Fibroblast of peridontal ligament (primary cell): Measurements from ENCODE around the gene IRF6.

Experiments
- DNase-seq: peaks from one replicate; pipeline ENCODE4 v3.0.0-alpha.2; 2010; ENCODE audit errors: extremely low read depth

IRF6 gene

GRCh38 chr1:209805875-209806760, at the start of gene IRF6:
Gene IRF6, minus strand, starts transcription at chr1:209806142. Its CDS starts 4,729 bp downstream, at chr1:209801413.
- DNase-seq: peak; percentile 56

GRCh38 chr1:209855623-209856022, 49.7 kb upstream of the IRF6 start:
- no peak for DNase-seq

GRCh38 chr1:209855006-209855405, 49.1 kb upstream of the IRF6 start:
- DNase-seq: no peak

- DNase-seq: peak; percentile 45
Observed at GRCh38 chr1:209854196-209854595, 48.3 kb upstream of the IRF6 start.

GRCh38 chr1:209853676-209854075, 47.7 kb upstream of the IRF6 start:
- DNase-seq: no peak

- DNase-seq: peak; percentile 88
Observed at GRCh38 chr1:209850342-209850979, 44.5 kb upstream of the IRF6 start.

- no peak for DNase-seq
Observed at GRCh38 chr1:209849388-209849787, 43.4 kb upstream of the IRF6 start.

- DNase-seq: no peak
Observed at GRCh38 chr1:209845408-209845725, 39.4 kb upstream of the IRF6 start.

- DNase-seq: no peak
Observed at GRCh38 chr1:209844695-209845407, 38.9 kb upstream of the IRF6 start.

- no peak for DNase-seq
Observed at GRCh38 chr1:209840611-209841010, 34.7 kb upstream of the IRF6 start.

- DNase-seq: peak; percentile 91
Observed at GRCh38 chr1:209839875-209840546, 34.1 kb upstream of the IRF6 start.

- no peak for DNase-seq
Observed at GRCh38 chr1:209838537-209838936, 32.6 kb upstream of the IRF6 start.

GRCh38 chr1:209837671-209838070, 31.7 kb upstream of the IRF6 start:
- DNase-seq: no peak

GRCh38 chr1:209835782-209836298, 29.9 kb upstream of the IRF6 start:
- DNase-seq: peak; percentile 71

- peak; percentile 59 for DNase-seq
Observed at GRCh38 chr1:209831615-209832014, 25.7 kb upstream of the IRF6 start.

- DNase-seq: no peak
Observed at GRCh38 chr1:209830722-209831121, 24.8 kb upstream of the IRF6 start.

GRCh38 chr1:209829716-209830115, 23.8 kb upstream of the IRF6 start:
- DNase-seq: no peak

- DNase-seq: peak; percentile 97
Observed at GRCh38 chr1:209827384-209828262, 21.7 kb upstream of the IRF6 start, which contains the start of gene UTP25. Gene UTP25, plus strand, starts transcription at chr1:209827972. Its CDS starts 92 bp downstream, at chr1:209828064.

- DNase-seq: no peak
Observed at GRCh38 chr1:209825591-209826434, 19.9 kb upstream of the IRF6 start.
